Neural cell (in vitro differentiated cells): ENCODE measurements around the gene NGDN. TPM values are rescaled to one million over a fixed set of nuclear protein-coding genes. Genes with fewer than 3 reads are reported as not detected.

Experiments
- H2AFZ ChIP-seq: fragments of 200-600, 300-800 bp; sonication (generic), shearing (Covaris generic); 2 replicates; pipeline ENCODE4 v1.6.0; 2014; ENCODE audit warnings: low read depth, mild to moderate bottlenecking, antibody characterized with exemption, low read length, moderate library complexity
- H3F3A ChIP-seq: fragments of 200-600 bp; shearing (Covaris generic); 2 replicates; pipeline ENCODE4 v1.6.1; 2016; ENCODE audit warnings: mild to moderate bottlenecking, moderate library complexity, mixed read lengths, antibody characterized with exemption, low read length; ENCODE audit not compliant: insufficient read depth, poor library complexity, severe bottlenecking
- H3K27ac ChIP-seq: fragments of 200-600, 300-800 bp; sonication (generic), shearing (Covaris generic); 2 replicates; pipeline ENCODE4 v1.5.1; 2014; ENCODE audit warnings: mild to moderate bottlenecking, low read length, moderate library complexity
- H3K27me3 ChIP-seq: fragments of 300-800, 200-600 bp; sonication (generic), shearing (Covaris generic); 2 replicates; pipeline ENCODE4 v1.6.0; 2014; ENCODE audit warnings: mild to moderate bottlenecking, low read depth, low read length, moderate library complexity; ENCODE audit not compliant: insufficient read depth
- H3K36me3 ChIP-seq: fragments of 300-800, 200-600 bp; sonication (generic), shearing (Covaris generic); 2 replicates; pipeline ENCODE4 v1.5.1; 2014; ENCODE audit warnings: mild to moderate bottlenecking, antibody characterized with exemption, low read length, moderate library complexity; ENCODE audit not compliant: insufficient read depth
- H3K4me2 ChIP-seq: fragments of 300-800, 200-600 bp; sonication (generic), shearing (Covaris generic); 2 replicates; pipeline ENCODE4 v1.6.0; 2014; ENCODE audit warnings: mild to moderate bottlenecking, low read length
- H3K4me3 ChIP-seq: fragments of 300-800, 200-600 bp; sonication (generic), shearing (Covaris generic); 2 replicates; pipeline ENCODE4 v1.5.1; 2014; ENCODE audit warnings: mild to moderate bottlenecking, low read length, moderate library complexity
- H3K79me2 ChIP-seq: fragments of 200-600 bp; shearing (Covaris generic); replicated peaks from 2 replicates; pipeline ENCODE4 v1.6.0; 2014; ENCODE audit warnings: mild to moderate bottlenecking, low read length, moderate library complexity; ENCODE audit not compliant: insufficient read depth
- H3K9ac ChIP-seq: fragments of 300-800, 200-600 bp; sonication (generic), shearing (Covaris generic); 2 replicates; pipeline ENCODE4 v1.6.1; 2016; ENCODE audit warnings: mild to moderate bottlenecking, low read length, mixed read lengths
- H3K9me2 ChIP-seq: fragments of 200-600 bp; shearing (Covaris generic); 2 replicates; pipeline ENCODE4 v1.6.1; 2016; ENCODE audit warnings: mild to moderate bottlenecking, low read length, mixed read lengths; ENCODE audit not compliant: insufficient read depth
- H3K9me3 ChIP-seq: fragments of 200-600, 300-800 bp; sonication (generic), shearing (Covaris generic); 2 replicates; pipeline ENCODE4 v1.6.1; 2016; ENCODE audit warnings: mild to moderate bottlenecking, mixed run types, low read length, moderate library complexity, mixed read lengths
- H4K20me1 ChIP-seq: fragments of 200-600 bp; shearing (Covaris generic); 2 replicates; pipeline ENCODE4 v1.6.1; 2016; ENCODE audit warnings: mild to moderate bottlenecking, mixed run types; ENCODE audit not compliant: insufficient read depth
- EP300 ChIP-seq: fragments of 450-650 bp; conservative IDR thresholded peaks from 2 replicates; pipeline ENCODE4 v1.6.1; 2014; ENCODE audit warnings: antibody characterized with exemption, mild to moderate bottlenecking, moderate library complexity; ENCODE audit not compliant: poor library complexity, severe bottlenecking
- EZH2 ChIP-seq: fragments of 200-600, 300-800 bp; shearing (Covaris generic), sonication (generic); IDR thresholded peaks from 2 replicates; pipeline ENCODE4 v1.6.1; 2014; ENCODE audit warnings: antibody characterized with exemption, low read length, borderline replicate concordance, mild to moderate bottlenecking; ENCODE audit not compliant: insufficient read depth, poor library complexity, severe bottlenecking
- MXI1 ChIP-seq: fragments of 450-650 bp; conservative IDR thresholded peaks from 2 replicates; pipeline ENCODE4 v1.6.1; 2014; ENCODE audit warnings: antibody characterized with exemption, mild to moderate bottlenecking; ENCODE audit not compliant: poor library complexity, severe bottlenecking
- POLR2AphosphoS5 ChIP-seq: IDR thresholded peaks from 2 replicates; pipeline ENCODE4 v1.6.1; 2012
- RAD21 ChIP-seq: fragments of 450-650 bp; conservative IDR thresholded peaks from 2 replicates; pipeline ENCODE4 v1.6.1; 2014; ENCODE audit warnings: antibody characterized with exemption, mild to moderate bottlenecking, moderate library complexity
- REST ChIP-seq: IDR thresholded peaks from 2 replicates; pipeline ENCODE4 v1.6.1; 2012; ENCODE audit warnings: borderline replicate concordance
- SMC3 ChIP-seq: fragments of 450-650 bp; conservative IDR thresholded peaks from 2 replicates; pipeline ENCODE4 v1.6.1; 2014; ENCODE audit warnings: antibody characterized with exemption, mild to moderate bottlenecking, moderate library complexity; ENCODE audit not compliant: poor library complexity
- TAF1 ChIP-seq: IDR thresholded peaks from 2 replicates; pipeline ENCODE4 v1.6.1; 2012; ENCODE audit warnings: low read depth
- polyA plus RNA-seq: library from polyadenylated mRNA; depleted of rRNA; stranded (reverse); fragments of >200 nt; gene quantifications from 2 replicates; pipeline ENCODE4 v1.2.3, GENCODE V29; 2014
- TF ChIP-seq, protein P1 (sequence below): fragments of 450-650 bp; IDR thresholded peaks from 2 replicates; pipeline ENCODE4 v1.5.1; 2014; ENCODE audit warnings: antibody characterized with exemption, mild to moderate bottlenecking, moderate library complexity; ENCODE audit not compliant: poor library complexity, severe bottlenecking

Gene NGDN
- polyA plus RNA-seq, 1 donor from 2014 or later, result 137 TPM

GRCh38 chr14:23485326-23485725 lies 15.8 kb downstream of the NGDN start:
- H3K4me3 ChIP-seq, result no peak overlapping the region

DNA sequence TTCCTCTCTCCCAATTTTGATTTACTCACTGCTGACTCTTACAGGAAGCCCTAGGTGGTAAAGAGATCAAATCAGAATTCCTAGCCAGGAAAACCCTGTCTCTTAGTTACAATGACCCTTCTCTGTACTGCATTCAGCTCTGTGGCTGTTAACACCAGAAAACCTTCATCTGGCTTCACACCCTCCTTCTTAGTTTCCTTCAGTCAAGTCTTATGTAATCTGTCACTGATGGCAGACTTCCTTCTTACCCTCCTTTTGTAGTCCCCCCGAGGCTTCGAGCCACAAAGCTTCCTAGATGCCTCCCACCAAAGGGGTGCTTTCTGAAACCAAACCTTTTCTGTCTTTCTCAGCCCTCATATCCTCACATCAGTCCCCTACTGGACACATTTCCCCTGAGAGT lies 16.5 kb downstream of the NGDN start:
- Histone ChIP-seq H4K20me1 (no peaks in the 10 kb centered on the region), H3K4me2 (no peak overlapping the region), H3F3A (no peaks in the 10 kb centered on the region), H3K9ac (no peak overlapping the region), H3K4me3 (no peak overlapping the region), H3K79me2 (no peaks in the 10 kb centered on the region), H3K27ac (no peak overlapping the region), H3K9me3 (no peaks in the 10 kb centered on the region), H2AFZ (no peak overlapping the region), H3K9me2 (no peaks in the 10 kb centered on the region), H3K27me3 (no peaks in the 10 kb centered on the region), H3K36me3 (no peaks in the 10 kb centered on the region)
- TF ChIP-seq EP300 (no peak), MXI1 (no peak), POLR2AphosphoS5 (no peak), REST (no peak), SMC3 (no peak), RAD21 (no peak), TAF1 (no peak), EZH2 (no peak)
- TF ChIP-seq, protein P1, sequence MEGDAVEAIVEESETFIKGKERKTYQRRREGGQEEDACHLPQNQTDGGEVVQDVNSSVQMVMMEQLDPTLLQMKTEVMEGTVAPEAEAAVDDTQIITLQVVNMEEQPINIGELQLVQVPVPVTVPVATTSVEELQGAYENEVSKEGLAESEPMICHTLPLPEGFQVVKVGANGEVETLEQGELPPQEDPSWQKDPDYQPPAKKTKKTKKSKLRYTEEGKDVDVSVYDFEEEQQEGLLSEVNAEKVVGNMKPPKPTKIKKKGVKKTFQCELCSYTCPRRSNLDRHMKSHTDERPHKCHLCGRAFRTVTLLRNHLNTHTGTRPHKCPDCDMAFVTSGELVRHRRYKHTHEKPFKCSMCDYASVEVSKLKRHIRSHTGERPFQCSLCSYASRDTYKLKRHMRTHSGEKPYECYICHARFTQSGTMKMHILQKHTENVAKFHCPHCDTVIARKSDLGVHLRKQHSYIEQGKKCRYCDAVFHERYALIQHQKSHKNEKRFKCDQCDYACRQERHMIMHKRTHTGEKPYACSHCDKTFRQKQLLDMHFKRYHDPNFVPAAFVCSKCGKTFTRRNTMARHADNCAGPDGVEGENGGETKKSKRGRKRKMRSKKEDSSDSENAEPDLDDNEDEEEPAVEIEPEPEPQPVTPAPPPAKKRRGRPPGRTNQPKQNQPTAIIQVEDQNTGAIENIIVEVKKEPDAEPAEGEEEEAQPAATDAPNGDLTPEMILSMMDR, result no peak

More at GRCh38 chr14:23485326-23485725, 15.8 kb downstream of the NGDN start:
- TF ChIP-seq REST (no peak), EP300 (no peak), EZH2 (no peak)
- TF ChIP-seq, protein P1, result no peak
- H4K20me1 ChIP-seq, result no peaks in the 10 kb centered on the region
- no peaks in the 10 kb centered on the region for H3K79me2 ChIP-seq
- H3K27me3 ChIP-seq, result no peaks in the 10 kb centered on the region
- H3K27ac ChIP-seq, result no peak overlapping the region
- no peak overlapping the region for H2AFZ ChIP-seq
- no peaks in the 10 kb centered on the region for H3K9me3 ChIP-seq
- no peak overlapping the region for H3K4me2 ChIP-seq
- no peaks in the 10 kb centered on the region for H3F3A ChIP-seq
- H3K36me3 ChIP-seq, result no peaks in the 10 kb centered on the region
- no peaks in the 10 kb centered on the region for H3K9me2 ChIP-seq
- H3K9ac ChIP-seq, result no peak overlapping the region
